Activated T-helper 2 cell treated with anti-CD3 and anti-CD28 coated beads, Interferon-gamma antibody, Interleukin-2, Interleukin-4, amounts not matched to agents 10 μg/mL and 5 μg/mL and 100 μg/mL, durations not matched to agents 14 hours and 24 hours and 36 hours (primary cell): ENCODE measurements around the gene DGKD. TPM values are rescaled to one million over a fixed set of nuclear protein-coding genes. Genes with fewer than 3 reads are reported as not detected.

ENCODE experiments used
- DNase-seq: peaks from one replicate; pipeline ENCODE4 v3.0.0; 2021; ENCODE audit warnings: low spot score
- H3K27ac Mint-ChIP-seq: one replicate; pipeline ENCODE4 v1.8.0; 2021; ENCODE audit warnings: mixed read lengths
- H3K27me3 Mint-ChIP-seq: one replicate; pipeline ENCODE4 v1.8.0; 2021; ENCODE audit warnings: low read depth, mixed read lengths
- H3K36me3 Mint-ChIP-seq: one replicate; pipeline ENCODE4 v1.8.0; 2021; ENCODE audit warnings: low read depth, mixed read lengths
- H3K4me1 Mint-ChIP-seq: one replicate; pipeline ENCODE4 v1.8.0; 2021; ENCODE audit warnings: low read depth, mixed read lengths
- H3K4me3 Mint-ChIP-seq: one replicate; pipeline ENCODE4 v1.8.0; 2021; ENCODE audit warnings: low read depth, mild to moderate bottlenecking, moderate library complexity, mixed read lengths
- H3K9me3 Mint-ChIP-seq: one replicate; pipeline ENCODE4 v1.8.0; 2021; ENCODE audit warnings: mixed read lengths
- intact Hi-C: fragments of 100-400 bp; cut with micrococcal nuclease; formaldehyde crosslinking; loops from one replicate; pipeline ENCODE4 v1.15.1; 2023
- total RNA-seq: library from RNA; stranded (reverse); gene quantifications from 2 replicates; pipeline ENCODE4 v1.2.3, GENCODE V29; 2022

The DGKD gene
- total RNA-seq, 1 donor from 2014 or later = 58.3 TPM

GRCh38 chr2:233495503-233496496 is 141.5 kb downstream of the DGKD start:
- Mint-ChIP-seq H3K27me3 (no peaks in the 10 kb centered on the region), H3K9me3 (no peaks in the 10 kb centered on the region), H3K27ac (no peak overlapping the region), H3K36me3 (no peaks in the 10 kb centered on the region), H3K4me1 (peaks cover 20% of the 10 kb centered on the region), H3K4me3 (no peak overlapping the region)
- intact Hi-C loops = no loop called here
- DNase-seq = no peak

GRCh38 chr2:233497692-233498091 is 143.4 kb downstream of the DGKD start:
- DNase-seq = no peak
- Mint-ChIP-seq H3K27ac (no peak overlapping the region), H3K36me3 (peaks cover 13% of the 10 kb centered on the region), H3K4me1 (peaks cover 29% of the 10 kb centered on the region), H3K9me3 (peaks cover 12% of the 10 kb centered on the region), H3K27me3 (no peaks in the 10 kb centered on the region), H3K4me3 (no peak overlapping the region)
- intact Hi-C loops = no loop called here

- H3K27me3 Mint-ChIP-seq = no peaks in the 10 kb centered on the region
- H3K4me1 Mint-ChIP-seq = peaks cover 29% of the 10 kb centered on the region
- peaks cover 18% of the 10 kb centered on the region for H3K36me3 Mint-ChIP-seq
- H3K27ac Mint-ChIP-seq = no peak overlapping the region
- no peak overlapping the region for H3K4me3 Mint-ChIP-seq
- peaks cover 16% of the 10 kb centered on the region for H3K9me3 Mint-ChIP-seq
- DNase-seq = no peak
- intact Hi-C loops = no loop called here
Observed at GRCh38 chr2:233498126-233498525, 143.8 kb downstream of the DGKD start.

GRCh38 chr2:233499928-233500327 is 145.6 kb downstream of the DGKD start:
- intact Hi-C loops = no loop called here
- DNase-seq = no peak
- Mint-ChIP-seq H3K4me3 (no peak overlapping the region), H3K36me3 (peaks cover 32% of the 10 kb centered on the region), H3K27ac (no peak overlapping the region), H3K4me1 (peaks cover 34% of the 10 kb centered on the region), H3K9me3 (peaks cover 32% of the 10 kb centered on the region), H3K27me3 (no peaks in the 10 kb centered on the region)

- Mint-ChIP-seq H3K27ac (peak overlapping the region; percentile 13), H3K4me1 (peaks cover 34% of the 10 kb centered on the region), H3K9me3 (peaks cover 35% of the 10 kb centered on the region), H3K36me3 (peaks cover 34% of the 10 kb centered on the region), H3K27me3 (no peaks in the 10 kb centered on the region), H3K4me3 (no peak overlapping the region)
- intact Hi-C loops = no loop called here
- no peak for DNase-seq
Observed at GRCh38 chr2:233501198-233502076, 147.1 kb downstream of the DGKD start.

- Mint-ChIP-seq H3K36me3 (peaks cover 34% of the 10 kb centered on the region), H3K4me1 (peaks cover 20% of the 10 kb centered on the region), H3K4me3 (no peak overlapping the region)
Observed at GRCh38 chr2:233503481-233503880, 149.2 kb downstream of the DGKD start.

GRCh38 chr2:233503947-233504637 is 149.8 kb downstream of the DGKD start:
- Mint-ChIP-seq H3K36me3 (peaks cover 34% of the 10 kb centered on the region), H3K9me3 (peaks cover 35% of the 10 kb centered on the region), H3K4me3 (no peak overlapping the region), H3K27me3 (no peaks in the 10 kb centered on the region), H3K4me1 (peaks cover 20% of the 10 kb centered on the region), H3K27ac (peak overlapping the region; percentile 10)
- intact Hi-C loops = no loop called here
- no peak for DNase-seq

More at GRCh38 chr2:233503481-233503880, 149.2 kb downstream of the DGKD start:
- DNase-seq = no peak
- peaks cover 35% of the 10 kb centered on the region for H3K9me3 Mint-ChIP-seq
- intact Hi-C loops = no loop called here
- H3K27me3 Mint-ChIP-seq = no peaks in the 10 kb centered on the region
- H3K27ac Mint-ChIP-seq = no peak overlapping the region

- Mint-ChIP-seq H3K9me3 (no peaks in the 10 kb centered on the region), H3K4me1 (no peaks in the 10 kb centered on the region), H3K36me3 (peaks cover 3% of the 10 kb centered on the region), H3K4me3 (no peak overlapping the region), H3K27me3 (no peaks in the 10 kb centered on the region), H3K27ac (no peak overlapping the region)
- DNase-seq = no peak
- intact Hi-C loops = no loop called here
Observed at GRCh38 chr2:233513953-233514655, 159.8 kb downstream of the DGKD start.

GRCh38 chr2:233519787-233520611 is 165.7 kb downstream of the DGKD start:
- Mint-ChIP-seq H3K27ac (no peak overlapping the region), H3K27me3 (no peaks in the 10 kb centered on the region), H3K4me1 (peaks cover 5% of the 10 kb centered on the region), H3K4me3 (no peak overlapping the region), H3K9me3 (no peaks in the 10 kb centered on the region), H3K36me3 (peaks cover 3% of the 10 kb centered on the region)
- intact Hi-C loops = no loop called here
- DNase-seq = no peak
